Measurements from ENCODE around the gene TK1.

The TK1 gene

DNA sequence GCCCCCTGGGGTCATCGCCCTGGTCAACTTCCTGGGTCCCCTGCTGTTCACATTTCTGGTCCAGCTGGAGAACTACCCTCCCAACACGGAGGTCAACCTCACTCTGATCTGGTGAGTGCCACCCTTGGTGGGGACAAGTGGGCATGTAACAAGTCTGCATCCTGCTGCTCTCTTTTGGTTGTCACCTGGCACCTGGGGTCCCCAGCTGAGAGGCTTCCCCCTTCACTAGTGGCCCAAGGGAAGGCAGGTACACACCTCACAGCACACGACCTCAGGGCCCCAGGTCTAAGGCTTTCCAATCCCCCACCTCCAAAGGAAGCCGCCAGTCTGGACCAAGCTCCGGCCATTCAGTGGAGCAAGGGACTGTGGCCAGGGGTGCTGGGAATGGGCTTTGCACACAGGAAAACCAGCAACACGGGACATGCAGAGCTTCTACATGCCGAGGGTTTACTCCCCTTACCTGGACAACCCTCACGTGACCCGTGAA lies 51.9 kb downstream of the TK1 start:
- TF ChIP-seq, protein P1, sequence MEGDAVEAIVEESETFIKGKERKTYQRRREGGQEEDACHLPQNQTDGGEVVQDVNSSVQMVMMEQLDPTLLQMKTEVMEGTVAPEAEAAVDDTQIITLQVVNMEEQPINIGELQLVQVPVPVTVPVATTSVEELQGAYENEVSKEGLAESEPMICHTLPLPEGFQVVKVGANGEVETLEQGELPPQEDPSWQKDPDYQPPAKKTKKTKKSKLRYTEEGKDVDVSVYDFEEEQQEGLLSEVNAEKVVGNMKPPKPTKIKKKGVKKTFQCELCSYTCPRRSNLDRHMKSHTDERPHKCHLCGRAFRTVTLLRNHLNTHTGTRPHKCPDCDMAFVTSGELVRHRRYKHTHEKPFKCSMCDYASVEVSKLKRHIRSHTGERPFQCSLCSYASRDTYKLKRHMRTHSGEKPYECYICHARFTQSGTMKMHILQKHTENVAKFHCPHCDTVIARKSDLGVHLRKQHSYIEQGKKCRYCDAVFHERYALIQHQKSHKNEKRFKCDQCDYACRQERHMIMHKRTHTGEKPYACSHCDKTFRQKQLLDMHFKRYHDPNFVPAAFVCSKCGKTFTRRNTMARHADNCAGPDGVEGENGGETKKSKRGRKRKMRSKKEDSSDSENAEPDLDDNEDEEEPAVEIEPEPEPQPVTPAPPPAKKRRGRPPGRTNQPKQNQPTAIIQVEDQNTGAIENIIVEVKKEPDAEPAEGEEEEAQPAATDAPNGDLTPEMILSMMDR (IDR thresholded peaks at IDR 0.05; ENCODE audit: borderline replicate concordance, insufficient read depth, low read depth, low read length), result no peak
- no peak overlapping the region for H3K4me3 ChIP-seq (ENCODE audit: low read depth, low read length)

DNA sequence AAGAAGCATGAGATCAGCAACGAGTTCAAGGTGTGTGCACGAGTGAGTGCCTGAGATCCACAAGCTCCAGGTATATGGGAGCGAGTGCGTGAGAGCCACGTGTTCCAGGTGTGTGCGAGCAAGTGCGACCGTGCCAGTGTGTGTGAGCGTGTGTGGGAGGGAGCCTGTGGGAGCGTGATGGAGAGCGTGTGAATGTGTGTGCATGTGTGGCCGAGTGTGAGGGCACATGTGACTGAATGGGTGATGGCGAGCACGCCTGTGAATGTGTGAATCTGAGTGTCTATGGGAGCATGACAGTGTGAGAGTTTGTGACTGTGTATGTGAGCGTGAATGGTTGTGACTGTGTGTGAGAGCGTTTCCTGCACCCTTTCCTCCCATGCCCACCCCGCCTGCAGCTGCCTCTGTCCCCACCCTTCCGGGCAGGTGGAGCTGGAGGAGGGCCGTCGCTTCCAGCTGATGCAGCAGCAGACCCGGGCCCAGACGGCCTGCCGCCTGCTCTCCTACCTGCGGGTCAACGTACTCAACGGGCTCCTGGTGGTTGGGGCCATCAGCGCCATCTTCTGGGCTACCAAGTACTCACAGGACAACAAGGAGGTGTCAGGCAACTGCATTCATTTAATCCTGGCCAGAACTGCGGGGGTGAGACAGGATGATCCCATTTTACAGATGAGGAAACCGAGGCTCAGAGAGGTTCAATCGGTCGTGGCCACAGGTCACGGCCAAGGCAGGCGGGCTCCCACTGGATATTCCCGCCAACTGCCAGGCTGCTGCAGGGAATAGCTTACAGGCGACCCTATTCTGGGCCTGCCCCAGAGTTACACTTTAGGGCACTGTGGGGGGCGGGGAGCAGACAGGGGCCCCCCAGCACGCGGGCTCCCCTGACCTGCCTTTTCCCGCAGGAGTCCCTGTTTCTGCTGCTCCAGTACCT lies 52.6 kb downstream of the TK1 start:
- H3K4me3 ChIP-seq (ENCODE audit: low read depth, low read length), result peak overlapping the region; percentile 68
- TF ChIP-seq, protein P1 (IDR thresholded peaks at IDR 0.05; ENCODE audit: borderline replicate concordance, insufficient read depth, low read depth, low read length), result peak; percentile 77

DNA sequence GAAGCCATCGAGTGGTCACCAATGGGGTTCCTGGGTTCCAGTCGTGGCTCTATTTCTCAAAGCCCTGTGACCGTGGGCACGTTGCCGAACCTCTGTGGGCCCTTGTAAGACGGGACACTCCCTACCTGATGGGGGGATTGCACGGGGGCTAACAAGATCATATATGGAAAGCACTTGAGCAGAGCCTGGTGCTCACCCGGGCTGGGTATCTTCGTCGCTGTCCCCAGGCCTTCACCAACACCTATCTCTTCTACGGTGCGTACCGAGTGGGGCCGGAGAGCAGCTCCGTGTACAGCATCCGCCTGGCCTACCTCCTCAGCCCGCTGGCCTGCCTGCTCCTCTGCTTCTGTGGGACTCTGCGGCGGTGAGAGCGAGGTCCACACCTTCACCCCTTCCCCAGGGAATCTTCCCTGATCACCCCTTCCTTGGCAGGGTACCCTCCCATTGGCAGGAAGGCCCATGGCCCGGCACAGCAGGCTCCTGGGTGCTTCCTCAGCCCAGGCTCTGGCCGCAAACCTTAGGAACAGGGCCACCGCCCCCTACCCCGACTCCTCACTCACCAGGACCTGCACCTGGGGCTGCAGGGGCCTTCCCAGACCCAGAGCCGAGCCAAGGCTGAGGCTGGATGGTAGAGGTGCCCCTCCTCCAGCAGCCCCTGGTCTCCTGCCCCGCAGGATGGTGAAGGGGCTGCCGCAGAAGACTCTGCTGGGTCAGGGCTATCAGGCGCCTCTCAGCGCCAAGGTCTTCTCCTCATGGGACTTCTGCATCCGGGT lies 53.5 kb downstream of the TK1 start:
- peak overlapping the region; percentile 68 for H3K4me3 ChIP-seq (ENCODE audit: low read depth, low read length)
- TF ChIP-seq, protein P1 (IDR thresholded peaks at IDR 0.05; ENCODE audit: borderline replicate concordance, insufficient read depth, low read depth, low read length), result no peak

GRCh38 chr17:78132767-78133178 lies 54.1 kb downstream of the TK1 start:
- H3K4me3 ChIP-seq (ENCODE audit: low read depth, low read length), result peak overlapping the region; percentile 68
- TF ChIP-seq, protein P1 (IDR thresholded peaks at IDR 0.05; ENCODE audit: borderline replicate concordance, insufficient read depth, low read depth, low read length), result no peak

DNA sequence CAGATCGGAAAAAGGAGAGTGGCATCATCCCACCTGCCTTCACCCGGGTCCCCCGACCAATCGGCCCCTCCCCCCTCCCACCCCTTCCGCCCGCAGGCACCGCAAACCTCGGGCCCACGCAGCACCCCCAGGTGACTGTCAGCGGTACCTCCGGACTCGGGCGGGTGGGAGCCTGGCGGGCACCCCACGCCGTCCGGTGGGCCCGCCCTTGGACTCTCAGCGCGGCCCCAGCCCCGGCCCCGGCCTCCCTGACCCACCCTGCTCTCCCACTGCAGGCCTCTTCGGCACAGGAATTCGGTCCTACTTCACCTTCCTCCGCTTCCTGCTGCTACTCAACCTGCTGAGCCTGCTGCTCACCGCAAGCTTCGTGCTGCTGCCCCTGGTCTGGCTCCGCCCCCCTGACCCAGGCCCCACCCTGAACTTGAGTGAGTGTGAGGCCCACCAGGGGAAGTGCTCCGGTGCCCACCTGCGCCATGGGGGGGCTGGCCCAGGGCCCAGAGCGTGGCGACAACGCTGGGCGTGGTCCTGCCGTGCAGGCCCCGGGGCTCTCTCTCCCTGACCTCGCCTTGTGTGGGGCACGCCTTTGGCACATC lies 54.7 kb downstream of the TK1 start:
- TF ChIP-seq, protein P1 (IDR thresholded peaks at IDR 0.05; ENCODE audit: borderline replicate concordance, insufficient read depth, low read depth, low read length), result no peak
- H3K4me3 ChIP-seq (ENCODE audit: low read depth, low read length), result peak overlapping the region; percentile 68

- TF ChIP-seq, protein P1 (IDR thresholded peaks at IDR 0.05; ENCODE audit: borderline replicate concordance, insufficient read depth, low read depth, low read length), result no peak
- peak overlapping the region; percentile 68 for H3K4me3 ChIP-seq (ENCODE audit: low read depth, low read length)
Measured at GRCh38 chr17:78131172-78132083, 55.4 kb downstream of the TK1 start.
